Cerebellar cortex (tissue), 1 donor: Measurements from ENCODE around the gene TM9SF3.
"Not testable (repeated sequence)": the region's sequence is repeated elsewhere in the genome, so short reads cannot be mapped to it uniquely, and the experiment has no call there.

Source experiments
- DNase-seq: peaks from one replicate; pipeline ENCODE4 v3.0.0-alpha.2; 2015; ENCODE audit warnings: low spot score

The TM9SF3 gene

GRCh38 chr10:96568402-96568801, 18.4 kb downstream of the TM9SF3 start:
- no peak for DNase-seq

- no peak for DNase-seq
These were observed 21.0 kb downstream of the TM9SF3 start for GRCh38 chr10:96565774-96566173.

- DNase-seq, result no peak
These were observed 25.6 kb downstream of the TM9SF3 start for GRCh38 chr10:96560966-96561887.

- DNase-seq, result no peak
These were observed 26.3 kb downstream of the TM9SF3 start for GRCh38 chr10:96560489-96560888.

- peak; percentile 42 for DNase-seq
These were observed 30.8 kb downstream of the TM9SF3 start for GRCh38 chr10:96556003-96556402.

- no peak for DNase-seq
These were observed 31.5 kb downstream of the TM9SF3 start for GRCh38 chr10:96555330-96555729.

- DNase-seq, result peak; percentile 17
These were observed 38.2 kb downstream of the TM9SF3 start for GRCh38 chr10:96548589-96548988.

- DNase-seq, result not testable (repeated sequence)
These were observed 41.3 kb downstream of the TM9SF3 start for GRCh38 chr10:96545558-96545957.

- DNase-seq, result no peak
These were observed 44.9 kb downstream of the TM9SF3 start for GRCh38 chr10:96541921-96542320.

GRCh38 chr10:96540240-96540639, 46.6 kb downstream of the TM9SF3 start:
- DNase-seq, result no peak

- DNase-seq, result no peak
These were observed 48.1 kb downstream of the TM9SF3 start for GRCh38 chr10:96538683-96539082.

- DNase-seq, result no peak
These were observed 50.7 kb downstream of the TM9SF3 start for GRCh38 chr10:96536129-96536528.

- no peak for DNase-seq
These were observed 54.3 kb downstream of the TM9SF3 start for GRCh38 chr10:96532523-96532922.

GRCh38 chr10:96529634-96530279, 57.1 kb downstream of the TM9SF3 start:
- no peak for DNase-seq

- DNase-seq, result peak; percentile 43
These were observed 62.1 kb downstream of the TM9SF3 start for GRCh38 chr10:96524741-96525140.

- DNase-seq, result no peak
These were observed 69.5 kb downstream of the TM9SF3 start for GRCh38 chr10:96517284-96517683.

- DNase-seq, result no peak
These were observed 70.5 kb downstream of the TM9SF3 start for GRCh38 chr10:96516337-96516736.

GRCh38 chr10:96513698-96514561, 72.9 kb downstream of the TM9SF3 start, which contains the start of gene TLL2:
Gene TLL2, minus strand, starts transcription at chr10:96513926. Its CDS starts 241 bp downstream, at chr10:96513685.
- peak; percentile 82 for DNase-seq

- DNase-seq, result no peak
These were observed 73.5 kb downstream of the TM9SF3 start for GRCh38 chr10:96513305-96513697.

- DNase-seq, result peak; percentile 13
These were observed 74.1 kb downstream of the TM9SF3 start for GRCh38 chr10:96512524-96513304.
